WTC11 (cell line): ENCODE measurements around the gene KCMF1. TPM values are rescaled to one million over a fixed set of nuclear protein-coding genes. Genes with fewer than 3 reads are reported as not detected.
A peak's percentile ranks its signal among the peaks of the same experiment; 100 is the strongest.

ENCODE experiments used
- ATAC-seq: fragments of 200-7000 bp; cut with Tn5 transposase; 2 replicates; pipeline ENCODE4 v1.10.0; 2021; ENCODE audit warnings: mild to moderate bottlenecking, moderate library complexity
- CTCF ChIA-PET: fragments of 300-600 bp; sonication (Branson Sonifier 250); formaldehyde crosslinking; loops from one replicate; lab custom pipeline; 2021; ENCODE audit warnings: antibody characterized with exemption; lab: Charles Lee
- POLR2A ChIA-PET: fragments of 350-600 bp; sonication (Branson Sonifier 250); formaldehyde crosslinking; loops from one replicate; lab custom pipeline; 2021; ENCODE audit warnings: antibody characterized with exemption; lab: Charles Lee
- DNase-seq: peaks from one replicate; pipeline ENCODE4 v3.0.0; 2021; ENCODE audit warnings: low spot score
- H3K27ac Mint-ChIP-seq: 2 replicates; pipeline ENCODE4 v1.8.0; 2021; ENCODE audit warnings: mixed read lengths
- H3K27me3 Mint-ChIP-seq: 2 replicates; pipeline ENCODE4 v1.8.0; 2021; ENCODE audit warnings: low read depth, mild to moderate bottlenecking, moderate library complexity, mixed read lengths
- H3K36me3 Mint-ChIP-seq: 2 replicates; pipeline ENCODE4 v1.8.0; 2021; ENCODE audit warnings: mixed read lengths
- H3K4me1 Mint-ChIP-seq: 2 replicates; pipeline ENCODE4 v1.8.0; 2022; ENCODE audit warnings: mixed read lengths
- H3K4me3 Mint-ChIP-seq: 2 replicates; pipeline ENCODE4 v1.8.0; 2021; ENCODE audit warnings: mild to moderate bottlenecking, moderate library complexity, mixed read lengths
- H3K9me3 Mint-ChIP-seq: 2 replicates; pipeline ENCODE4 v1.8.0; 2021; ENCODE audit warnings: mixed read lengths
- ATF3 ChIP-seq: sonication (generic); formaldehyde crosslinking; conservative IDR thresholded peaks from 2 replicates; pipeline ENCODE4 v1.8.1; 2022; ENCODE audit warnings: mild to moderate bottlenecking, missing genetic modification reagents
- E2F4 ChIP-seq: sonication (generic); formaldehyde crosslinking; IDR thresholded peaks from 2 replicates; pipeline ENCODE4 v1.8.1; 2022; ENCODE audit warnings: low read depth, mild to moderate bottlenecking, moderate library complexity, missing genetic modification reagents, borderline replicate concordance
- E2F5 ChIP-seq: sonication (generic); formaldehyde crosslinking; IDR thresholded peaks from 2 replicates; pipeline ENCODE4 v1.8.1; 2022; ENCODE audit warnings: mild to moderate bottlenecking, moderate library complexity, missing genetic modification reagents
- ESRRA ChIP-seq: sonication (generic); formaldehyde crosslinking; IDR thresholded peaks from 2 replicates; pipeline ENCODE4 v1.8.1; 2022; ENCODE audit warnings: mild to moderate bottlenecking, missing genetic modification reagents, borderline replicate concordance
- GABPB1 ChIP-seq: sonication (generic); formaldehyde crosslinking; IDR thresholded peaks from 2 replicates; pipeline ENCODE4 v1.8.1; 2023; ENCODE audit warnings: mild to moderate bottlenecking, missing genetic modification reagents
- GTF2I ChIP-seq: fragments of 250-450 bp; sonication (Bioruptor Pico); conservative IDR thresholded peaks from 2 replicates; pipeline ENCODE4 v1.4.0; 2021; ENCODE audit warnings: mild to moderate bottlenecking
- IRF2 ChIP-seq: sonication (generic); formaldehyde crosslinking; IDR thresholded peaks from 2 replicates; pipeline ENCODE4 v1.8.0; 2022; ENCODE audit warnings: low read depth, missing genetic modification reagents, borderline replicate concordance
- MAX ChIP-seq: sonication (generic); formaldehyde crosslinking; IDR thresholded peaks from 2 replicates; pipeline ENCODE4 v1.8.0; 2022; ENCODE audit warnings: mild to moderate bottlenecking, missing genetic modification reagents
- PRDM15 ChIP-seq: sonication (generic); formaldehyde crosslinking; IDR thresholded peaks from 2 replicates; pipeline ENCODE4 v1.8.0; 2022; ENCODE audit warnings: missing genetic modification reagents
- SMAD4 ChIP-seq: sonication (generic); formaldehyde crosslinking; IDR thresholded peaks from 2 replicates; pipeline ENCODE4 v1.8.0; 2022; ENCODE audit warnings: mild to moderate bottlenecking, missing genetic modification reagents
- SP1 ChIP-seq: sonication (generic); formaldehyde crosslinking; conservative IDR thresholded peaks from 2 replicates; pipeline ENCODE4 v1.8.1; 2022; ENCODE audit warnings: missing genetic modification reagents
- TCF7 ChIP-seq: sonication (generic); formaldehyde crosslinking; IDR thresholded peaks from 2 replicates; pipeline ENCODE4 v1.8.0; 2022; ENCODE audit warnings: mild to moderate bottlenecking, low read depth, missing genetic modification reagents, moderate library complexity
- TEAD1 ChIP-seq: sonication (generic); formaldehyde crosslinking; IDR thresholded peaks from 2 replicates; pipeline ENCODE4 v1.8.0; 2022; ENCODE audit warnings: mild to moderate bottlenecking, missing genetic modification reagents
- TEAD4 ChIP-seq: sonication (generic); formaldehyde crosslinking; IDR thresholded peaks from 2 replicates; pipeline ENCODE4 v1.8.0; 2022; ENCODE audit warnings: mild to moderate bottlenecking, missing genetic modification reagents
- USF2 ChIP-seq: sonication (generic); formaldehyde crosslinking; IDR thresholded peaks from 2 replicates; pipeline ENCODE4 v1.8.1; 2023; ENCODE audit warnings: mild to moderate bottlenecking, missing genetic modification reagents, moderate library complexity
- ZNF121 ChIP-seq: sonication (generic); formaldehyde crosslinking; IDR thresholded peaks from 2 replicates; pipeline ENCODE4 v1.8.0; 2023; ENCODE audit warnings: missing genetic modification reagents
- ZNF138 ChIP-seq: sonication (generic); formaldehyde crosslinking; conservative IDR thresholded peaks from 2 replicates; pipeline ENCODE4 v1.8.1; 2022; ENCODE audit warnings: mild to moderate bottlenecking, moderate library complexity, missing genetic modification reagents
- ZNF281 ChIP-seq: sonication (generic); formaldehyde crosslinking; IDR thresholded peaks from 2 replicates; pipeline ENCODE4 v1.8.0; 2023; ENCODE audit warnings: mild to moderate bottlenecking, missing genetic modification reagents
- ZNF532 ChIP-seq: fragments of 250-450 bp; sonication (Bioruptor Pico); IDR thresholded peaks from 2 replicates; pipeline ENCODE4 v1.9.0; 2021; ENCODE audit warnings: mild to moderate bottlenecking, borderline replicate concordance
- ZNF671 ChIP-seq: fragments of 250-450 bp; sonication (Bioruptor Pico); IDR thresholded peaks from 2 replicates; pipeline ENCODE4 v1.8.0; 2021; ENCODE audit warnings: mild to moderate bottlenecking
- total RNA-seq: library from RNA; stranded (reverse); gene quantifications from 3 replicates; pipeline ENCODE4 v1.2.3, GENCODE V29; 2021

The KCMF1 gene
- total RNA-seq, 1 experiment from 2014 or later, result 117 TPM

- peaks cover 43% of the 10 kb centered on the region for H3K36me3 Mint-ChIP-seq
- H3K4me3 Mint-ChIP-seq, result no peak overlapping the region
- POLR2A ChIA-PET, result no interaction called here
- DNase-seq, result no peak
- peaks cover 63% of the 10 kb centered on the region for H3K4me1 Mint-ChIP-seq
- peak overlapping the region; percentile 17; the same call in 1 of the 2 replicates for H3K27ac Mint-ChIP-seq
- TF ChIP-seq ZNF532 (CRISPR knock-in tag) (no peak), SP1 (CRISPR knock-in tag) (no peak), TCF7 (CRISPR knock-in tag) (no peak), ZNF281 (CRISPR knock-in tag) (no peak)
- H3K9me3 Mint-ChIP-seq, result no peaks in the 10 kb centered on the region
- CTCF ChIA-PET, result interaction anchor here (0.8 to 0.9 kb wide), 2 partner anchors 37 to 55 kb away, joined by 3 read pairs; no protein-coding TSS in a partner anchor
- no peaks in the 10 kb centered on the region for H3K27me3 Mint-ChIP-seq
- no peak for ATAC-seq
Observed at GRCh38 chr2:84962917-84963316, 8.0 kb upstream of the KCMF1 start.

- TF ChIP-seq MAX (CRISPR knock-in tag) (no peak), ZNF671 (no peak), USF2 (CRISPR knock-in tag) (no peak), TEAD4 (no peak), SMAD4 (CRISPR knock-in tag) (no peak), ZNF138 (CRISPR knock-in tag) (no peak), E2F4 (CRISPR knock-in tag) (no peak), ESRRA (CRISPR knock-in tag) (no peak), GTF2I (CRISPR knock-in tag) (no peak), TEAD1 (CRISPR knock-in tag) (no peak), PRDM15 (CRISPR knock-in tag) (no peak), IRF2 (CRISPR knock-in tag) (no peak), ATF3 (CRISPR knock-in tag) (no peak), E2F5 (CRISPR knock-in tag) (no peak), ZNF121 (CRISPR knock-in tag) (no peak), GABPB1 (CRISPR knock-in tag) (no peak), SP1 (CRISPR knock-in tag) (no peak), TCF7 (CRISPR knock-in tag) (no peak)
- H3K27ac Mint-ChIP-seq, result peak overlapping the region; percentile 11
- ChIA-PET POLR2A (no interaction called here), CTCF (interaction anchor here (0.8 to 0.9 kb wide), 2 partner anchors 37 to 54 kb away, joined by 3 read pairs; no protein-coding TSS in a partner anchor)
- ATAC-seq (no peak), DNase-seq (no peak)
- H3K4me1 Mint-ChIP-seq, result peaks cover 64% of the 10 kb centered on the region
- H3K9me3 Mint-ChIP-seq, result no peaks in the 10 kb centered on the region
- H3K36me3 Mint-ChIP-seq, result peaks cover 47% of the 10 kb centered on the region
- H3K4me3 Mint-ChIP-seq, result no peak overlapping the region
- no peaks in the 10 kb centered on the region for H3K27me3 Mint-ChIP-seq
Observed at GRCh38 chr2:84963323-84963691, 7.7 kb upstream of the KCMF1 start.
